Mucosa of descending colon (tissue), 3 donors: Measurements from ENCODE around the gene DOCK6. TPM values are rescaled to one million over a fixed set of nuclear protein-coding genes. Genes with fewer than 3 reads are reported as not detected.

Experiments
- ATAC-seq: fragments of 200-7000 bp; cut with Tn5 transposase; one replicate; pipeline ENCODE4 v1.9.1; 2020; ENCODE audit warnings: mild to moderate bottlenecking, moderate library complexity
- DNase-seq, 3 donors: peaks; one replicate each; pipeline ENCODE4 v3.0.0-alpha.2; 2020
- H3K36me3 ChIP-seq: fragments of 200-600 bp; one replicate; pipeline ENCODE4 v1.8.0; 2021; ENCODE audit warnings: low read depth, mild to moderate bottlenecking
- H3K4me1 ChIP-seq: fragments of 200-600 bp; one replicate; pipeline ENCODE4 v1.8.0; 2021; ENCODE audit warnings: low read depth, mild to moderate bottlenecking
- H3K4me3 ChIP-seq: fragments of 200-600 bp; one replicate; pipeline ENCODE4 v1.8.0; 2021; ENCODE audit warnings: mild to moderate bottlenecking
- H3K9me3 ChIP-seq: fragments of 200-600 bp; one replicate; pipeline ENCODE4 v1.8.0; 2021; ENCODE audit warnings: mild to moderate bottlenecking
- CTCF ChIP-seq: fragments of 200-600 bp; IDR thresholded peaks from one replicate; pipeline ENCODE4 v1.8.0; 2022; ENCODE audit warnings: antibody characterized with exemption, mild to moderate bottlenecking
- intact Hi-C, 2 donors: fragments of 100-400 bp; cut with DNase I in 1 of 2; cut with micrococcal nuclease in 1 of 2; formaldehyde crosslinking; loops; one replicate each; pipeline versions ENCODE4 v1.11.0 to v1.11.1; 2022; cut with DNase I, micrococcal nuclease
- total RNA-seq, 3 donors: library from RNA; stranded (reverse); fragmentation: NEBNext Ultra II Directional in 2 of 3; extraction: Animal tissue kit (Norgen Biotek cat#: 25700) in 2 of 3; gene quantifications; one replicate each; pipeline versions ENCODE4 v1.2.1 to v1.2.4, GENCODE V29; 2021 to 2023
- donor health status: DM: no; HTN: no; CAD: no; lungs with moderate emphysema.
- donor health status: DM: no; HTN: no; CAD: no.
- donor health status: DM: no; HTN: yes; CAD: no.

DOCK6 gene
- total RNA-seq, 3 donors from 2014 or later: 62.4 to 94.7 (median 62.8) TPM

GRCh38 chr19:11260996-11261395, 1.3 kb downstream of the DOCK6 start:
- Histone ChIP-seq H3K36me3 (no peaks in the 10 kb centered on the region), H3K9me3 (no peaks in the 10 kb centered on the region), H3K4me1 (peaks cover 19% of the 10 kb centered on the region), H3K4me3 (no peak overlapping the region)
- no peak for TF ChIP-seq CTCF
- ATAC-seq (no peak), DNase-seq (no peak)
- intact Hi-C loops: no loop called here

- no peaks in the 10 kb centered on the region for H3K9me3 ChIP-seq
- TF ChIP-seq CTCF: no peak
- H3K4me3 ChIP-seq: no peak overlapping the region
- no peak for ATAC-seq
- no peak for DNase-seq
- H3K4me1 ChIP-seq: peaks cover 4% of the 10 kb centered on the region
- intact Hi-C loops: no loop called here
- no peaks in the 10 kb centered on the region for H3K36me3 ChIP-seq
Measured at GRCh38 chr19:11257846-11258380, 4.4 kb downstream of the DOCK6 start.

GRCh38 chr19:11256189-11256588, 6.1 kb downstream of the DOCK6 start:
- ATAC-seq (peak; percentile 25), DNase-seq (peak in 1 of 3 donors; percentile 42)
- H3K4me3 ChIP-seq: no peak overlapping the region
- no peaks in the 10 kb centered on the region for H3K36me3 ChIP-seq
- no peaks in the 10 kb centered on the region for H3K9me3 ChIP-seq
- intact Hi-C loops: no loop called here
- H3K4me1 ChIP-seq: no peaks in the 10 kb centered on the region
- TF ChIP-seq CTCF: no peak

GRCh38 chr19:11254666-11255065, 7.7 kb downstream of the DOCK6 start:
- intact Hi-C loops: no loop called here
- Histone ChIP-seq H3K9me3 (no peaks in the 10 kb centered on the region), H3K36me3 (no peaks in the 10 kb centered on the region), H3K4me1 (no peaks in the 10 kb centered on the region), H3K4me3 (no peak overlapping the region)
- DNase-seq (peak in 1 of 3 donors; percentile 40), ATAC-seq (peak; percentile 49)
- TF ChIP-seq CTCF: no peak

- intact Hi-C loops: no loop called here
- Histone ChIP-seq H3K9me3 (no peaks in the 10 kb centered on the region), H3K36me3 (no peaks in the 10 kb centered on the region), H3K4me3 (no peak overlapping the region), H3K4me1 (no peaks in the 10 kb centered on the region)
- TF ChIP-seq CTCF: no peak
- ATAC-seq: no peak
- DNase-seq: no peak
Measured at GRCh38 chr19:11252665-11253355, 9.5 kb downstream of the DOCK6 start.
